Testis (tissue), 3 donors: Measurements from ENCODE around the gene OSBPL3. TPM values are rescaled to one million over a fixed set of nuclear protein-coding genes. Genes with fewer than 3 reads are reported as not detected.

Experiments
- DNase-seq: peaks from one replicate; pipeline ENCODE4 v3.0.0-alpha.2; 2019
- H3K27ac ChIP-seq, 2 donors: fragments of 200-600 bp; sonication (generic); one replicate each; pipeline ENCODE4 v1.5.1; 2019
- H3K27me3 ChIP-seq: fragments of 200-600 bp; sonication (generic); one replicate; pipeline ENCODE4 v1.5.1; 2019
- H3K36me3 ChIP-seq: fragments of 200-600 bp; sonication (generic); one replicate; pipeline ENCODE4 v1.5.1; 2017; ENCODE audit warnings: low read depth; ENCODE audit errors: missing control alignments
- H3K4me1 ChIP-seq: fragments of 200-600 bp; sonication (generic); one replicate; pipeline ENCODE4 v1.5.1; 2019
- H3K4me3 ChIP-seq, 2 donors: fragments of 200-600 bp; sonication (generic); one replicate each; pipeline ENCODE4 v1.5.1; 2017 to 2019
- H3K9me3 ChIP-seq: fragments of 200-600 bp; sonication (generic); one replicate; pipeline ENCODE4 v1.5.1; 2017
- CTCF ChIP-seq, 3 experiments: fragments of 450-650 bp in 2 of 3; fragments of 200-600 bp in 1 of 3; sonication (generic) in 1 of 3; IDR thresholded peaks; one replicate each; pipeline ENCODE4 v1.5.1; 2016 to 2019; ENCODE audit warnings: antibody characterized with exemption in 3 of 3, mild to moderate bottlenecking in 2 of 3, moderate library complexity in 1 of 3
- POLR2A ChIP-seq: fragments of 450-650 bp; IDR thresholded peaks from one replicate; pipeline ENCODE4 v1.6.1; 2017; ENCODE audit warnings: antibody characterized with exemption, mild to moderate bottlenecking, moderate library complexity
- whole genome bisulfite sequencing, 2 donors: methylation state at CpG; one replicate each; pipeline ENCODE4 v1.1.5; 2018; 5-methylcytosine and 5-hydroxymethylcytosine counted together
- intact Hi-C: fragments of 100-400 bp; cut with DNase I; formaldehyde crosslinking; loops from one replicate; pipeline ENCODE4 v1.15.1; 2023; ENCODE audit warnings: low total_unique reads
- polyA plus RNA-seq: library from polyadenylated mRNA; stranded (reverse); fragments of 350-450 nt; fragmentation: Illumina TruSeq; extraction: RNeasy Lipid Tissue Mini Kit (QIAGEN cat#74804); gene quantifications from one replicate; pipeline ENCODE4 v1.2.3, GENCODE V29; 2014; ENCODE audit warnings: low read depth, low replicate concordance; ENCODE audit not compliant: insufficient read depth
- total RNA-seq, 2 donors: library from RNA; depleted of rRNA; stranded (reverse); fragments of >200 nt; gene quantifications; one replicate each; pipeline ENCODE4 v1.2.3, GENCODE V29; 2016

OSBPL3 gene
- total and polyA plus RNA-seq, 3 donors from 2014 or later, result 5.6 to 9.4 (median 6.9) TPM

- Histone ChIP-seq H3K27me3 (no peaks in the 10 kb centered on the region), H3K9me3 (no peaks in the 10 kb centered on the region), H3K27ac (no peak overlapping the region), H3K36me3 (no peaks in the 10 kb centered on the region), H3K4me3 (no peak overlapping the region), H3K4me1 (no peaks in the 10 kb centered on the region)
- DNase-seq, result no peak
- TF ChIP-seq CTCF (IDR thresholded peaks at IDR 0.05) (no peak), POLR2A (no peak)
- intact Hi-C loops, result no loop called here
Measured at GRCh38 chr7:24863626-24864025, 116.4 kb downstream of the OSBPL3 start.

GRCh38 chr7:24862461-24862860 lies 117.5 kb downstream of the OSBPL3 start:
- no peaks in the 10 kb centered on the region for H3K9me3 ChIP-seq
- no peaks in the 10 kb centered on the region for H3K4me1 ChIP-seq
- no peak overlapping the region for H3K4me3 ChIP-seq
- TF ChIP-seq CTCF (IDR thresholded peaks at IDR 0.05) (no peak), POLR2A (no peak)
- no peaks in the 10 kb centered on the region for H3K27me3 ChIP-seq
- 92 to 96% methylated on average over 1 of the region's 1 CpG for WGBS, 2 donors
- intact Hi-C loops, result no loop called here
- no peak for DNase-seq
- H3K27ac ChIP-seq, result no peak overlapping the region
- H3K36me3 ChIP-seq, result no peaks in the 10 kb centered on the region

- intact Hi-C loops, result no loop called here
- DNase-seq, result no peak
Measured at GRCh38 chr7:24861336-24861735, 118.6 kb downstream of the OSBPL3 start.

GRCh38 chr7:24860611-24861010 lies 119.4 kb downstream of the OSBPL3 start:
- DNase-seq, result no peak
- intact Hi-C loops, result no loop called here
- TF ChIP-seq POLR2A (no peak), CTCF (IDR thresholded peaks at IDR 0.05) (no peak)

More at GRCh38 chr7:24861336-24861735, 118.6 kb downstream of the OSBPL3 start:
- no peaks in the 10 kb centered on the region for H3K9me3 ChIP-seq
- H3K4me1 ChIP-seq, result no peaks in the 10 kb centered on the region
- H3K27ac ChIP-seq, result no peak overlapping the region
- H3K36me3 ChIP-seq, result no peaks in the 10 kb centered on the region
- H3K4me3 ChIP-seq, result no peak overlapping the region
- TF ChIP-seq CTCF (IDR thresholded peaks at IDR 0.05) (no peak), POLR2A (no peak)
- H3K27me3 ChIP-seq, result no peaks in the 10 kb centered on the region

GRCh38 chr7:24858108-24858977 lies 121.6 kb downstream of the OSBPL3 start:
- no peaks in the 10 kb centered on the region for H3K27me3 ChIP-seq
- TF ChIP-seq CTCF (IDR thresholded peaks at IDR 0.05) (no peak), POLR2A (no peak)
- H3K9me3 ChIP-seq, result no peaks in the 10 kb centered on the region
- intact Hi-C loops, result no loop called here
- no peak overlapping the region for H3K4me3 ChIP-seq
- H3K4me1 ChIP-seq, result no peaks in the 10 kb centered on the region
- H3K36me3 ChIP-seq, result no peaks in the 10 kb centered on the region
- H3K27ac ChIP-seq, result no peak overlapping the region
- DNase-seq, result no peak
- WGBS, 2 donors, result 35 to 37% methylated on average over 4 of the region's 4 CpGs

More at GRCh38 chr7:24860611-24861010, 119.4 kb downstream of the OSBPL3 start:
- H3K9me3 ChIP-seq, result no peaks in the 10 kb centered on the region
- H3K4me1 ChIP-seq, result no peaks in the 10 kb centered on the region
- no peak overlapping the region for H3K4me3 ChIP-seq
- no peaks in the 10 kb centered on the region for H3K27me3 ChIP-seq
- WGBS, 2 donors, result 91% methylated on average over 2 of the region's 2 CpGs
- no peaks in the 10 kb centered on the region for H3K36me3 ChIP-seq
- H3K27ac ChIP-seq, result no peak overlapping the region
